ENCODE results near the gene PDXK.

PDXK gene

DNA sequence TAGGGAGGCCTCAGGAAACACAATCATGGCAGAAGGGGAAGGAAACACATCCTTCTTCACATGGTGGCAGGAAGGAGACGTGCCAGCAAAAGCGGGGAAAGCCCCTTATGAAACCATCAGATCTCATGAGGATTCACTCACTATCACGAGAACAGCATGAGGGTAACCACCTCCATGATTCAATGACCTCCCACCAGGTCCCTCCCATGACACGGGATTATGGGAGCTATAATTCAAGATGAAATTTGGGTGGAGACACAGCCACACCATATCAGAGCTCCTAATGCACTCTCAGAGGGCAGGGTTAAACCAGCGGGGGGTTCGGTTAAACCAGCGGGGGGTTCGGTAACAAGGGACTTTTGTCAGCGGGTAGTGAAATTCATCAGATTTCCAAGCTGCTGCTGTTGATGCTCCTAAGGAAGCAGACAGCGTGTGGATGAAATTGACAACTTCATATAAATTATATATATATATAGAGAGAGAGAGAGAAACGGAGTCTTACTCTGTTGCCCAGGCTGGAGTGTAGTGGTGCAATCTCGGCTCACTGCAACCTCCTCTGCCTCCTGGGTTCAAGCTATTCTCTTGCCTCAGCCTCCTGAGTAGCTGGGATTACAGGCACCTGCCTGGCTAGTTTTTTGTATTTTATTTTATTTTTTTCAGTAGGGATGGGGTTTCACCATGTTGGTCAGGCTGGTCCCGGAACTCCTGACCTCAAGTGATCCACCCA lies 52.9 kb downstream of the PDXK start:
- Histone ChIP-seq H3K4me3 (no peak overlapping the region), H3K27ac (no peak overlapping the region)
- TF ChIP-seq, protein P1, sequence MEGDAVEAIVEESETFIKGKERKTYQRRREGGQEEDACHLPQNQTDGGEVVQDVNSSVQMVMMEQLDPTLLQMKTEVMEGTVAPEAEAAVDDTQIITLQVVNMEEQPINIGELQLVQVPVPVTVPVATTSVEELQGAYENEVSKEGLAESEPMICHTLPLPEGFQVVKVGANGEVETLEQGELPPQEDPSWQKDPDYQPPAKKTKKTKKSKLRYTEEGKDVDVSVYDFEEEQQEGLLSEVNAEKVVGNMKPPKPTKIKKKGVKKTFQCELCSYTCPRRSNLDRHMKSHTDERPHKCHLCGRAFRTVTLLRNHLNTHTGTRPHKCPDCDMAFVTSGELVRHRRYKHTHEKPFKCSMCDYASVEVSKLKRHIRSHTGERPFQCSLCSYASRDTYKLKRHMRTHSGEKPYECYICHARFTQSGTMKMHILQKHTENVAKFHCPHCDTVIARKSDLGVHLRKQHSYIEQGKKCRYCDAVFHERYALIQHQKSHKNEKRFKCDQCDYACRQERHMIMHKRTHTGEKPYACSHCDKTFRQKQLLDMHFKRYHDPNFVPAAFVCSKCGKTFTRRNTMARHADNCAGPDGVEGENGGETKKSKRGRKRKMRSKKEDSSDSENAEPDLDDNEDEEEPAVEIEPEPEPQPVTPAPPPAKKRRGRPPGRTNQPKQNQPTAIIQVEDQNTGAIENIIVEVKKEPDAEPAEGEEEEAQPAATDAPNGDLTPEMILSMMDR (IDR thresholded peaks at IDR 0.05), result no peak
- no peak for DNase-seq (ENCODE audit: low spot score)

DNA sequence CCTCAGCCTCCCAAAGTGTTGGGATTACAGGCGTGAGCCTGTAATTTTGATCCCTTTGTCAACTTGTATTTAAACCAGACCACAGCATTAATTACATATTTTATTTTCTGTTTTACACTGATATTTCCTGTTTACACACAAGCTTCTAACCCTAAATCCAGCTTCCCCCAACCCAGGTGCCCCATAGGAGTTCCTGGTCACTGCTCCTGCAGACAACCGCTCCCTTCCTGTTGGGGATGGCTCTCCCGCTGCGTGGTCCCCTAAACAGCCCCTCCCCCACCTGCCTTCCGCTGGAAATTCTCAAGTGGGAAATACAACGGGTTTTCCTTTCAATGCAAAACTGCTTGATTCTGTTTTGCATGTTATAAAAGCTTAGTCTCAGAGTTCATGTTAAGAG lies 53.5 kb downstream of the PDXK start:
- H3K27ac ChIP-seq, result no peak overlapping the region
- TF ChIP-seq, protein P1 (IDR thresholded peaks at IDR 0.05), result no peak
- DNase-seq (ENCODE audit: low spot score), result no peak
- no peak overlapping the region for H3K4me3 ChIP-seq

DNA sequence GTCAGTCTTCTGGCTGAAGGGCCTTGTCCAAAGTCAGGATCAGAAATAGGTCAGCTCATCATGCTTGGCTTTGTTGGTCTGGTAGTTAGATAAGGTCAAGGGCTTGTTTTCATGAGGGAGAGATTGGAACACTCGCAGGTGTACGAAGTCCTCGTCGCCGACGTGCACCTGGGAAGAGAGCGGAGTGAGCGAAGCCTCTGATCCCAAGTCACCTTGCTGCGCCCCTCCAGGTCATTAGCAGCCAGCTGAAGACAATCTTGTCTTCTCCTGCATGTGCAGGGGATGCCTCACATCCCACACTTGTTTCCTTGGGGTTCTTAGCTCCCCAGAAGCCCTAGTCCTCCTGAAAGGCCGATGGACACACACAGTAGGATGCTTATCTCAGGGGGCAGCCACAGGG lies 55.2 kb downstream of the PDXK start:
- Histone ChIP-seq H3K27ac (no peak overlapping the region), H3K4me3 (no peak overlapping the region)
- no peak for DNase-seq (ENCODE audit: low spot score)
- TF ChIP-seq, protein P1 (IDR thresholded peaks at IDR 0.05), result no peak

DNA sequence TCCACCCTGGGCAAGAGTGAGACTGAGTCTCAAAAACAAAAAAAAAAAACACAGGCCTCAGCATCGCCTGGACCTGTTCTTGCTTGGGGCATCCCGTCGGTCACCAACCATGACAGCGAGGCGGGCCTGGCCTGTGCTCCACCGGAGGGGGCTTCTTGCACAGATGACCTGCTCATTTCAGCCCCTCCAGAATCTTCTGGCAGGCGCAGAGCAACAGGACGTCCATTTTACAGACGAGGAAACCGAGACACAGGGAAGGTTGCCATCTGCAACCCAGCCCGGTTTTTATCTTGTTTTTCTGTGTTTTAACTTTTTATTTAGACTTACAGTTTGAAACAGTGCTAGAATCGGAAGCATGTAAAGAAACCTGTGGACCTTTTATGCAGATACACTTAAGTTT lies 56.3 kb downstream of the PDXK start:
- DNase-seq (ENCODE audit: low spot score), result no peak
- TF ChIP-seq, protein P1 (IDR thresholded peaks at IDR 0.05), result no peak
- Histone ChIP-seq H3K27ac (peak overlapping the region in 1 of 2 donors; percentile 82), H3K4me3 (peak overlapping the region; percentile 82)

DNA sequence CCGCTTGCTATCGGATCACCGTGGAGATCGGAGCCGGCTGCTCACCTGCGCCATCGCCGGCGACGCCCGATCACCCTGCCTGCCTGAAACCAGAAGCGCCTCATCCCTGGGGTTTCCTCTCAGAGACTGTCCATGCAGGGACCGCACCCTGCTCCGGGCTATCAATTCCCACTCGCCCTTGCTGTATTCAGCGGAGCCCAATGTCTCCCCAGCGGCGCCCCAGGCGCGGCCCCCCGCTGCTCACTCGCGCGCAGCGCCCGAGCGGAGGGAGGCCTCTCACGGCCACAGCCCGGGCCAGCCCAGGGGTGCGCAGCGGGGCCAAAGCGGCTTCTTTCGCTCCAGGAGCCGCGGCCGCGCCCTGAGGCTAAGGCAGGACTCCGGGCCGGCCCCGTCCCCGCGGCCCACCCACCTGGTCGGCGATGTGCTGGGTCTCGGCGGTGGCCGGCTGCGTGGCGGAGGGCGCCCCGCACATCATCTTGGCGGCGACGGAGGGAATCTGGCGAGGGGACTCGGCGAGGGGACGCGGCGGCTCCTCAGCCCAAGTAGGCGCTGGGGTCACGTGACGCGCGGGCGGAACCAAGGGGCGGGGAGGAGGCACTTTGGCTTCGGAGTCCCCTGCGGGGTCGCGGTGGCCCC lies 57.0 kb downstream of the PDXK start, which contains the start of gene CSTB:
Gene CSTB (minus strand): TSS at position 514 of the 636 bp plus-strand sequence. CDS start 39 bp downstream, at position 475.
- DNase-seq (ENCODE audit: low spot score), result peak; percentile 89
- TF ChIP-seq, protein P1 (IDR thresholded peaks at IDR 0.05), result no peak
- peak within 1 kb of the TSS; percentile 82 for H3K4me3 ChIP-seq
- H3K27ac ChIP-seq, result peak within 1 kb of the TSS; percentile 82 to 87

DNA sequence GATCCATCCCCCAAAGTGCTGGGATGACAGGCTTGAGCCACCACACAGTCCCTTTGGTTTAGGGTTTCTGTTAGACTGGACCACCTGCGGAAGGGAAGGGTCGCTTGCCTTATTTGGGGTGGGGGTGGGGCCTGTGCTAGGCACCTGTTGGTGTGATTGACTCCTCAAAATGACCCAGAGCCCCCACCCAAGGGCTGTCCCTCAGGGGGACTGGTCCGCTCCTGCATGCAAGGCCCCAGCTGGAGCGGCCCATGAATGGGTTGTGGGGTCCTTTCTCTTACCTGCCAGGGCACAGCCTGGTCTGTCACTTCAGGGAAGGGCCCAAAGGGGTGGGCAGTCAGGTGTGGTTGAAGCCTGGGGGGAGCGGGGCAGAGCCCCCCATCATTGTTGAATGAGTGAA lies 59.0 kb downstream of the PDXK start:
- no peak for DNase-seq (ENCODE audit: low spot score)
- Histone ChIP-seq H3K27ac (no peak overlapping the region), H3K4me3 (no peak overlapping the region)
- TF ChIP-seq, protein P1 (IDR thresholded peaks at IDR 0.05), result no peak
